ENCODE data around the gene NCOR1. TPM values are rescaled to one million over a fixed set of nuclear protein-coding genes. Genes with fewer than 3 reads are reported as not detected.

NCOR1 gene
- total and polyA plus RNA-seq, 9 of the 15 experiments (the other 6 are each of a cell fraction or from before 2014, with no cell fraction given), result 20.2 to 66.5 (median 50.9) TPM

- CTCF ChIA-PET (ENCODE audit: low intra/inter-chr PET ratio), result no interaction called here
- H3K36me3 ChIP-seq (ENCODE audit: control insufficient read depth, insufficient read depth, low read length), result peaks cover 88% of the 10 kb centered on the region
- WGBS (ENCODE audit: insufficient coverage, low coverage, missing lambda C conversion rate), result 89% methylated on average over 1 of the region's 1 CpG
These were observed 209.7 kb downstream of the NCOR1 start for GRCh38 chr17:16005636-16006035.

More at GRCh38 chr17:16005636-16006035, 209.7 kb downstream of the NCOR1 start:
- DNase-seq (ENCODE audit: extremely low read depth in 1 of 4, low spot score in 3 of 4) (no peak), ATAC-seq (no peak), FAIRE-seq (no peak)
- Histone ChIP-seq H3K4me1 (replicated peaks in 1 of 2; ENCODE audit: control insufficient read depth in 2 of 2, insufficient read depth in 2 of 2, low read length in 2 of 2) (peaks cover 0 to 6% of the 10 kb centered on the region in 2 experiments; a peak in 1 of 5 replicates), H3K9ac (ENCODE audit: insufficient read depth in 1 of 2, low read depth in 2 of 2, low read length in 2 of 2) (no peak overlapping the region), H3K4me3 (no peak overlapping the region), H2AFZ (ENCODE audit: low read depth, low read length) (no peak overlapping the region), H3K9me1 (ENCODE audit: control insufficient read depth, insufficient read depth, low read length) (no peaks in the 10 kb centered on the region), H3K9me3 (replicated peaks; ENCODE audit: control insufficient read depth, insufficient read depth, low read depth, low read length) (peaks cover 10% of the 10 kb centered on the region), H3K27ac (ENCODE audit: extremely low read depth, low read depth, low read length) (no peak overlapping the region), H3K79me2 (ENCODE audit: control insufficient read depth, insufficient read depth, low read length) (peaks cover 20% of the 10 kb centered on the region), H3K4me2 (ENCODE audit: insufficient read depth, low read length) (no peak overlapping the region), H3K27me3 (ENCODE audit: control insufficient read depth in 2 of 2, insufficient read depth in 2 of 2, low read length in 2 of 2) (no peaks in the 10 kb centered on the region), H4K20me1 (replicated peaks; ENCODE audit: control insufficient read depth, insufficient read depth, low read length) (no peaks in the 10 kb centered on the region)
- TF ChIP-seq CSDE1 (IDR thresholded peaks at IDR 0.05), result no peak
- TF ChIP-seq ZNF217 (CRISPR knock-in tag; IDR thresholded peaks at IDR 0.05), result no peak
- no peak for TF ChIP-seq ZNF583 (CRISPR knock-in tag; IDR thresholded peaks at IDR 0.05)
- TF ChIP-seq BMI1 (IDR thresholded peaks at IDR 0.05; ENCODE audit: low read length), result no peak
- TF ChIP-seq ZNF3 (CRISPR knock-in tag; IDR thresholded peaks at IDR 0.05), result no peak
- TF ChIP-seq ZNF586 (CRISPR knock-in tag; conservative IDR thresholded peaks at IDR 0.05), result no peak
- TF ChIP-seq RBM25 (IDR thresholded peaks at IDR 0.05; ENCODE audit: low read depth, low read length, severe bottlenecking), result no peak
- no peak for TF ChIP-seq NONO (IDR thresholded peaks at IDR 0.05; ENCODE audit: low read depth in 2 of 2, low read length in 1 of 2)
- no peak for TF ChIP-seq ZNF184 (CRISPR knock-in tag; IDR thresholded peaks at IDR 0.05)
- TF ChIP-seq FOXK1 (CRISPR knock-in tag; IDR thresholded peaks at IDR 0.05; ENCODE audit: borderline replicate concordance), result no peak
- no peak for TF ChIP-seq ZNF431 (CRISPR knock-in tag; IDR thresholded peaks at IDR 0.05)
- TF ChIP-seq VEZF1 (CRISPR knock-in tag; IDR thresholded peaks at IDR 0.05), result no peak
- TF ChIP-seq NCOA4 (IDR thresholded peaks at IDR 0.05; ENCODE audit: partially characterized antibody), result no peak
- no peak for TF ChIP-seq TCFL5 (CRISPR knock-in tag; conservative IDR thresholded peaks at IDR 0.05)
- TF ChIP-seq POLR2AphosphoS2 (IDR thresholded peaks at IDR 0.05; ENCODE audit: low read length), result no peak
- TF ChIP-seq SMARCC2 (IDR thresholded peaks at IDR 0.05; ENCODE audit: low read depth), result no peak
- no peak for TF ChIP-seq NEUROD1 (IDR thresholded peaks at IDR 0.05; ENCODE audit: borderline replicate concordance, low read depth, low read length, partially characterized antibody)
- TF ChIP-seq ARID4B (CRISPR knock-in tag; IDR thresholded peaks at IDR 0.05), result no peak
- no peak for TF ChIP-seq HEY1 (CRISPR knock-in tag; IDR thresholded peaks at IDR 0.05; ENCODE audit: borderline replicate concordance)
- no peak for TF ChIP-seq TCF3 (CRISPR knock-in tag; IDR thresholded peaks at IDR 0.05)
- BruUV-seq (replicated peaks), result no TSS peak
- POLR2A ChIA-PET, result no interaction called here
- in situ Hi-C loops (cut with MboI), result no loop called here
- intact Hi-C loops (cut with micrococcal nuclease), result loop anchor here (10.0 kb wide), 1 partner anchor 209 kb away; the partner anchor contains the start of genes NCOR1 and PIGL
